K562 (cell line): ENCODE results near the gene ZMPSTE24. TPM values are rescaled to one million over a fixed set of nuclear protein-coding genes. Genes with fewer than 3 reads are reported as not detected.

Experiments used
- ATAC-seq: fragments of 200-7000 bp; cut with Tn5 transposase; 3 replicates; pipeline ENCODE4 v1.9.1; 2020; ENCODE audit warnings: moderate library complexity
- BruUV-seq: library from RNA; stranded (reverse); fragments of 400-500 nt; replicated peaks from 2 replicates; lab custom pipeline; 2021; lab: Mats Ljungman, UMichigan
- CTCF ChIA-PET: fragments of 300-600 bp; formaldehyde crosslinking; extraction: SDS; loops from one replicate; lab custom pipeline; 2021; ENCODE audit warnings: low intra/inter-chr PET ratio; lab: Yijun Ruan, JAX
- POLR2A ChIA-PET: fragments of 300-600, 350-650 bp; sonication (Branson Sonifier 250); formaldehyde crosslinking; extraction: SDS; loops from one replicate; lab custom pipeline; 2021; ENCODE audit warnings: antibody characterized with exemption, inconsistent platforms; lab: Yijun Ruan, JAX
- DNase-seq, 4 experiments: peaks; one replicate each; pipeline versions ENCODE4 v3.0.0 to v3.0.0-alpha.2; 2011 to 2018; ENCODE audit warnings: low spot score in 3 of 4, mixed read lengths in 3 of 4; ENCODE audit errors: extremely low read depth in 1 of 4
- FAIRE-seq: peaks from 2 replicates; lab custom pipeline; 2011; peaks lifted over from hg19 to GRCh38; lab: Jason Lieb, UNC
- H2AFZ ChIP-seq: 2 replicates; pipeline ENCODE4 v1.6.0; 2011; ENCODE audit warnings: low read depth, low read length, control low read depth, inconsistent platforms
- H3K27ac ChIP-seq: fragments of 200-600 bp; 3 replicates; pipeline ENCODE4 v1.8.0; 2011; ENCODE audit warnings: low read depth, mild to moderate bottlenecking, control low read depth, inconsistent platforms, low read length, moderate library complexity, mixed read lengths; ENCODE audit errors: extremely low read depth
- H3K27me3 ChIP-seq, 2 experiments: fragments of 300-600 bp in 1 of 2; 2 replicates in 1 of 2; 3 replicates in 1 of 2; pipeline versions ENCODE4 v1.6.0 to v1.8.0; 2011; ENCODE audit warnings: inconsistent platforms in 2 of 2, low read length in 2 of 2, mild to moderate bottlenecking in 1 of 2, mixed read lengths in 1 of 2, moderate library complexity in 1 of 2; ENCODE audit not compliant: control insufficient read depth in 2 of 2, insufficient read depth in 2 of 2
- H3K36me3 ChIP-seq: fragments of 300-600 bp; 3 replicates; pipeline ENCODE4 v1.8.0; 2011; ENCODE audit warnings: mild to moderate bottlenecking, low read length, inconsistent platforms; ENCODE audit not compliant: control insufficient read depth, insufficient read depth
- H3K4me1 ChIP-seq, 2 experiments: fragments of 200-600 bp in 1 of 2; replicated peaks in 1 of 2; 2 replicates in 1 of 2; 3 replicates in 1 of 2; pipeline versions ENCODE4 v1.5.1 to v1.8.0; 2011; ENCODE audit warnings: inconsistent platforms in 2 of 2, low read length in 2 of 2, mild to moderate bottlenecking in 1 of 2, mixed read lengths in 1 of 2, moderate library complexity in 1 of 2; ENCODE audit not compliant: control insufficient read depth in 2 of 2, insufficient read depth in 2 of 2
- H3K4me2 ChIP-seq: 2 replicates; pipeline ENCODE4 v1.6.1; 2011; ENCODE audit warnings: low read length, control low read depth, inconsistent platforms, mixed read lengths; ENCODE audit not compliant: insufficient read depth
- H3K4me3 ChIP-seq: fragments of 200-600 bp; sonication (generic), shearing (Covaris generic); 2 replicates; pipeline ENCODE4 v1.5.1; 2016; ENCODE audit warnings: control low read depth, inconsistent platforms
- H3K79me2 ChIP-seq: fragments of 200-600 bp; 3 replicates; pipeline ENCODE4 v1.8.0; 2011; ENCODE audit warnings: low read length, inconsistent platforms; ENCODE audit not compliant: control insufficient read depth, insufficient read depth
- H3K9ac ChIP-seq, 2 experiments: 2 replicates each; pipeline versions ENCODE4 v1.6.0 to v1.6.1; 2011; ENCODE audit warnings: low read depth in 2 of 2, low read length in 2 of 2, control low read depth in 1 of 2, inconsistent platforms in 1 of 2, mild to moderate bottlenecking in 1 of 2, mixed read lengths in 1 of 2; ENCODE audit not compliant: insufficient read depth in 1 of 2
- H3K9me1 ChIP-seq: one replicate; pipeline ENCODE4 v1.6.0; 2011; ENCODE audit warnings: inconsistent platforms, mild to moderate bottlenecking, low read length, moderate library complexity; ENCODE audit not compliant: control insufficient read depth, insufficient read depth
- H3K9me3 ChIP-seq: replicated peaks from 2 replicates; pipeline ENCODE4 v1.5.1; 2011; ENCODE audit warnings: low read depth, low read length, inconsistent platforms; ENCODE audit not compliant: control insufficient read depth, insufficient read depth
- H4K20me1 ChIP-seq: replicated peaks from 2 replicates; pipeline ENCODE4 v1.6.1; 2011; ENCODE audit warnings: low read length, inconsistent platforms, mixed read lengths; ENCODE audit not compliant: control insufficient read depth, insufficient read depth
- E2F3 ChIP-seq: fragments of 250-450 bp; sonication (Bioruptor Pico); IDR thresholded peaks from 2 replicates; pipeline ENCODE4 v1.4.0; 2020; ENCODE audit warnings: mild to moderate bottlenecking
- ESRRA ChIP-seq: fragments of 450-650 bp; IDR thresholded peaks from 2 replicates; pipeline ENCODE4 v1.6.1; 2014; ENCODE audit warnings: low read depth, mild to moderate bottlenecking, moderate library complexity, borderline replicate concordance
- FIP1L1 ChIP-seq: fragments of 200-400 bp; formaldehyde crosslinking; IDR thresholded peaks from 2 replicates; pipeline ENCODE4 v1.6.1; 2018; ENCODE audit warnings: mild to moderate bottlenecking, low read depth, low read length; ENCODE audit not compliant: poor library complexity, severe bottlenecking
- NFIC ChIP-seq: fragments of 450-650 bp; IDR thresholded peaks from 2 replicates; pipeline ENCODE4 v1.6.1; 2017; ENCODE audit warnings: mild to moderate bottlenecking, inconsistent platforms
- NR4A1 ChIP-seq, 2 experiments: fragments of 250-450 bp in 1 of 2; fragments of 450-650 bp in 1 of 2; sonication (Bioruptor Pico) in 1 of 2; IDR thresholded peaks; 2 replicates each; pipeline versions ENCODE4 v1.4.0 to v1.6.1; 2016 to 2020; ENCODE audit warnings: mild to moderate bottlenecking in 2 of 2, missing compliant biosample characterization in 1 of 2, missing genetic modification characterization in 1 of 2, moderate library complexity in 1 of 2
- PHF21A ChIP-seq: fragments of 450-650 bp; IDR thresholded peaks from 2 replicates; pipeline ENCODE4 v1.6.1; 2017; ENCODE audit warnings: low read depth, borderline replicate concordance
- POLR2AphosphoS2 ChIP-seq: IDR thresholded peaks from 2 replicates; pipeline ENCODE4 v1.6.1; 2012; ENCODE audit warnings: low read length, improper control_type of control experiment
- POLR2G ChIP-seq: fragments of 200-400 bp; formaldehyde crosslinking; IDR thresholded peaks from 2 replicates; pipeline ENCODE4 v1.6.1; 2017; ENCODE audit warnings: low read depth, mild to moderate bottlenecking, antibody characterized with exemption, low read length, moderate library complexity
- SMARCA5 ChIP-seq: fragments of 450-650 bp; IDR thresholded peaks from 2 replicates; pipeline ENCODE4 v1.6.1; 2016
- SPI1 ChIP-seq: IDR thresholded peaks from 2 replicates; pipeline ENCODE4 v1.6.1; 2011; ENCODE audit warnings: low read depth, low read length, control low read depth, borderline replicate concordance
- TCF7L2 ChIP-seq: fragments of 150-350 bp; IDR thresholded peaks from 2 replicates; pipeline ENCODE4 v1.6.1; 2016; ENCODE audit warnings: low read depth, mild to moderate bottlenecking, low read length, moderate library complexity
- TRIM28 ChIP-seq: fragments of 450-650 bp; IDR thresholded peaks from 2 replicates; pipeline ENCODE4 v1.6.1; 2017
- ZBTB43 ChIP-seq: sonication (generic); formaldehyde crosslinking; IDR thresholded peaks from 2 replicates; pipeline ENCODE4 v1.8.0; 2023; ENCODE audit warnings: mild to moderate bottlenecking, missing genetic modification reagents
- ZMIZ1 ChIP-seq, 2 experiments: fragments of 150-350 bp in 1 of 2; IDR thresholded peaks; 2 replicates each; pipeline ENCODE4 v1.6.1; 2012 to 2016; ENCODE audit warnings: low read depth in 2 of 2, low read length in 2 of 2, mild to moderate bottlenecking in 1 of 2, moderate library complexity in 1 of 2
- ZNF143 ChIP-seq: sonication (generic); formaldehyde crosslinking; IDR thresholded peaks from 2 replicates; pipeline ENCODE4 v1.9.0; 2022; ENCODE audit warnings: mild to moderate bottlenecking, missing genetic modification reagents
- ZNF274 ChIP-seq: IDR thresholded peaks from 2 replicates; pipeline ENCODE4 v1.6.1; 2011; ENCODE audit warnings: low read depth, mild to moderate bottlenecking, low read length, moderate library complexity, borderline replicate concordance
- WGBS: fragments of 100-300 bp; shearing (Covaris generic); methylation state at CpG from one replicate; pipeline ENCODE4 v1.1.6; 2016; ENCODE audit warnings: low coverage, mixed read lengths; ENCODE audit not compliant: insufficient coverage; ENCODE audit errors: missing lambda C conversion rate; 5-methylcytosine and 5-hydroxymethylcytosine counted together
- in situ Hi-C: fragments of 300-500 bp; cut with MboI; formaldehyde crosslinking; loops from 4 replicates; pipeline ENCODE4 v1.15.0; 2018; ENCODE audit warnings: inconsistent platforms, mixed read lengths
- intact Hi-C: fragments of 100-400 bp; cut with micrococcal nuclease; formaldehyde crosslinking; loops from 2 replicates; pipeline ENCODE4 v1.14.2; 2022
- polyA plus RNA-seq, 8 experiments: library from polyadenylated mRNA; depleted of rRNA in 4 of 8; stranded (reverse) in 5 of 8; unstranded in 3 of 8; fragments of >200 nt; fragmentation: Nextera tagmentation in 2 of 8; fragmentation: Illumina TruSeq in 1 of 8; extraction: Ambion mirVana in 2 of 8; extraction: Trizol in 1 of 8; gene quantifications; 2 replicates each; pipeline versions ENCODE4 v1.2.1 to v1.2.3, GENCODE V29; 2011 to 2014; ENCODE audit warnings: inconsistent platforms in 1 of 8, missing spikeins in 1 of 8
- total RNA-seq, 7 experiments: library from RNA; depleted of rRNA in 6 of 7; stranded (reverse); fragments of >200 nt in 6 of 7; fragmentation: Illumina TruSeq in 2 of 7; extraction: Trizol in 2 of 7; gene quantifications; 2 replicates each; pipeline versions ENCODE4 v1.2.1 to v1.2.3, GENCODE V29; 2011 to 2021; ENCODE audit warnings: low replicate concordance in 1 of 7

Gene ZMPSTE24
- total and polyA plus RNA-seq, 9 of the 15 experiments (the other 6 are each of a cell fraction or from before 2014, with no cell fraction given): 30.7 to 75.9 (median 64.3) TPM

DNA sequence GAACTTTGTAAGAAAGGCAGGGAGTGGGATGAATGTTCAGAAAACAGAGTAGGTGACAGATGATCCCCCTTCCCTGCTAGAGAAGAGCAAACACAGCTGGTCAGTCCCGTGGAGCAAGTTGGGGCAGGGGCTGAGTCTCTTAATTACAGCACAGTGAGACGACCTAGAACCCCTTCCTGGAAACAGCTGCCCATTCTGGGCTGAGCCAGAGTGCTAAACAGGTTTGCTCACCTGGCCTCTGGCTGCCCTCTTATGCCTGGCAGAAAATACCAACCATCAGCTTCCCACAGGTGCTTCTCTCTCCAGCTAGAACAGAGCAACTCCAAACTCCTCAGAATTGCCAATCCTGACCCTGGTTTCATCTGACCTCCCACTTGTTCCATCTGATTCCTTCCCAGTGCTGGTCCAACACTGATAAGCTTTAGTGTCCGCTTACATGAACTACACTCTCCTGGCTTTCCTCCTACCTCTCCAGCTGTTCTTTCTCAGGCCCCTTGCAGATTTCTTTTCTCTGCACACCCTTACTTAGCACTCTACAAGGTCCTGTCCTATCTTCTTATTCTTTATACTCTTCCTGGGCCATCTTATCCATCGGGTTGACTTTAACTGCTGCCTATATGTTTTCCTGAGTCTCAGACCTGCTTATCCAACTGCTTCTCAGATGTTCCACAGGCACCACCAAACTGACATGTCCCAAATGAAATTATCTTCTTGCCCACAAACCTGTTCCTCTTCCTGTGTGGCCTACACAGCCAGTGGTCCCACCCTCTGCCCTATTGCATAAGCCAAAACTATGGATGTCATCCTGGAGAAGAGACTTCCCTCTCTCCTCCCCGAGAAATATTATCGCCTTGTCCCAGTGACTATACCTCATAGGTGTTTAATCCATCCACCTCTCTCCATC lies 81.6 kb downstream of the ZMPSTE24 start:
- ChIA-PET POLR2A (interaction anchor here (0.6 to 1.5 kb wide), 5 partner anchors 13 to 190 kb away, joined by 3 to 4 read pairs (median 4); no protein-coding TSS in a partner anchor), CTCF (interaction anchor here (0.6 to 2.1 kb wide), 4 partner anchors 45 to 196 kb away, joined by 3 to 11 read pairs (median 10); no protein-coding TSS in a partner anchor)
- Histone ChIP-seq H4K20me1 (no peaks in the 10 kb centered on the region), H3K9ac (no peak overlapping the region; a peak in 2 of 4 replicates), H3K9me1 (no peaks in the 10 kb centered on the region), H2AFZ (peak overlapping the region; percentile 40; the same call in 1 of the 2 replicates), H3K4me1 (peaks cover 15 to 21% of the 10 kb centered on the region in 2 experiments; a peak in 4 of 5 replicates), H3K27me3 (no peaks in the 10 kb centered on the region), H3K4me2 (peak overlapping the region; percentile 54; the same call in 1 of the 2 replicates), H3K4me3 (no peak overlapping the region), H3K36me3 (no peaks in the 10 kb centered on the region), H3K79me2 (no peaks in the 10 kb centered on the region), H3K27ac (no peak overlapping the region), H3K9me3 (no peaks in the 10 kb centered on the region)
- no TSS peak for BruUV-seq
- intact Hi-C loops (loop anchor here (2.0 kb wide), 2 partner anchors 65 to 261 kb away; no protein-coding TSS in a partner anchor), in situ Hi-C loops (loop anchor here (5.0 kb wide), 2 partner anchors 63 to 187 kb away; no protein-coding TSS in a partner anchor)
- FAIRE-seq (peak; percentile 79), DNase-seq (peak; percentile 63 to 76 (median 70)), ATAC-seq (peak; percentile 74)
- WGBS: 19% methylated on average over 6 of the region's 6 CpGs
- no peak for TF ChIP-seq FIP1L1
- TF ChIP-seq PHF21A: no peak
- no peak for TF ChIP-seq ZNF274
- TF ChIP-seq ZBTB43 (CRISPR knock-in tag): no peak
- TF ChIP-seq POLR2AphosphoS2: no peak
- no peak; the same call in 1 of the 2 replicates for TF ChIP-seq SMARCA5
- TF ChIP-seq TRIM28: peak; percentile 86; the same call in 1 of the 2 replicates
- 0 out of 4 replicates have a peak, but pooled peaks of 1 of the 2 experiments have one; percentile 45 for TF ChIP-seq ZMIZ1 (IDR thresholded peaks at IDR 0.05; ENCODE audit: low read depth in 2 of 2, low read length in 2 of 2)
- no peak for TF ChIP-seq TCF7L2
- no peak for TF ChIP-seq NR4A1 (CRISPR knock-in tag; IDR thresholded peaks at IDR 0.05)
- TF ChIP-seq NR4A1 (tag; IDR thresholded peaks at IDR 0.05): no peak
- no peak for TF ChIP-seq E2F3
- TF ChIP-seq POLR2G: no peak
- 0 out of 2 replicates have a peak, but pooled peaks have one; percentile 22 for TF ChIP-seq ESRRA
- TF ChIP-seq ZNF143 (CRISPR knock-in tag): no peak
- peak; percentile 67 for TF ChIP-seq NFIC
- peak; percentile 36; the same call in 1 of the 2 replicates for TF ChIP-seq SPI1
